Suprapubic skin (tissue), 4 donors: Measurements from ENCODE around the gene MCM5. TPM values are rescaled to one million over a fixed set of nuclear protein-coding genes. Genes with fewer than 3 reads are reported as not detected.

ENCODE experiments used
- DNase-seq, 2 donors: peaks; one replicate each; pipeline ENCODE4 v3.0.0-alpha.2; 2019; ENCODE audit warnings: low spot score in 2 of 2
- H3K27ac ChIP-seq: fragments of 200-600 bp; sonication (generic); one replicate; pipeline ENCODE4 v1.5.1; 2019
- H3K27me3 ChIP-seq: fragments of 200-600 bp; sonication (generic); one replicate; pipeline ENCODE4 v1.5.1; 2019
- H3K36me3 ChIP-seq: fragments of 200-600 bp; sonication (generic); one replicate; pipeline ENCODE4 v1.5.1; 2019
- H3K4me1 ChIP-seq: fragments of 200-600 bp; sonication (generic); one replicate; pipeline ENCODE4 v1.5.1; 2019
- H3K4me3 ChIP-seq: fragments of 200-600 bp; sonication (generic); one replicate; pipeline ENCODE4 v1.5.1; 2019; ENCODE audit warnings: mild to moderate bottlenecking
- H3K9me3 ChIP-seq: fragments of 200-600 bp; sonication (generic); one replicate; pipeline ENCODE4 v1.5.1; 2019
- CTCF ChIP-seq, 2 donors: fragments of 200-600 bp in 1 of 2; fragments of 450-650 bp in 1 of 2; sonication (generic) in 1 of 2; IDR thresholded peaks; one replicate each; pipeline ENCODE4 v1.5.1; 2016 to 2019; ENCODE audit warnings: antibody characterized with exemption in 2 of 2, mild to moderate bottlenecking in 1 of 2, moderate library complexity in 1 of 2
- EP300 ChIP-seq: sonication (generic); formaldehyde crosslinking; IDR thresholded peaks from one replicate; pipeline ENCODE4 v1.6.1; 2017; ENCODE audit warnings: antibody characterized with exemption
- POLR2A ChIP-seq, 2 donors: fragments of 450-650 bp; IDR thresholded peaks; one replicate each; pipeline ENCODE4 v1.6.1; 2017; ENCODE audit warnings: antibody characterized with exemption in 2 of 2, mild to moderate bottlenecking in 2 of 2, moderate library complexity in 2 of 2
- POLR2AphosphoS5 ChIP-seq, 3 donors: sonication (generic); formaldehyde crosslinking; IDR thresholded peaks; one replicate each; pipeline ENCODE4 v1.6.1; 2017; ENCODE audit warnings: antibody characterized with exemption in 3 of 3
- WGBS: methylation state at CpG from one replicate; pipeline ENCODE4 v1.1.5; 2018; 5-methylcytosine and 5-hydroxymethylcytosine counted together
- total RNA-seq, 4 donors: library from RNA; depleted of rRNA; stranded (reverse); fragments of >200 nt; gene quantifications; one replicate each; pipeline ENCODE4 v1.1.0, GENCODE V29; 2016

MCM5 gene
- total RNA-seq, 4 donors from 2014 or later = 19.7 to 41.3 (median 32.6) TPM

GRCh38 chr22:35424081-35424480 is 24.1 kb downstream of the MCM5 start:
- Histone ChIP-seq H3K27me3 (no peaks in the 10 kb centered on the region), H3K9me3 (no peaks in the 10 kb centered on the region), H3K27ac (no peak overlapping the region), H3K4me3 (no peak overlapping the region), H3K36me3 (peaks cover 64% of the 10 kb centered on the region), H3K4me1 (no peaks in the 10 kb centered on the region)
- WGBS = 97% methylated on average over 13 of the region's 26 CpGs
- TF ChIP-seq EP300 = no peak
- TF ChIP-seq POLR2A (IDR thresholded peaks at IDR 0.05) = no peak
- TF ChIP-seq POLR2AphosphoS5 (IDR thresholded peaks at IDR 0.05) = no peak
- no peak for TF ChIP-seq CTCF (IDR thresholded peaks at IDR 0.05)
- no peak for DNase-seq

GRCh38 chr22:35424761-35425160 is 24.8 kb downstream of the MCM5 start:
- TF ChIP-seq POLR2A (IDR thresholded peaks at IDR 0.05) (no peak), EP300 (no peak), CTCF (IDR thresholded peaks at IDR 0.05) (no peak), POLR2AphosphoS5 (IDR thresholded peaks at IDR 0.05) (no peak)
- H3K36me3 ChIP-seq = peaks cover 57% of the 10 kb centered on the region
- H3K27me3 ChIP-seq = no peaks in the 10 kb centered on the region
- no peak overlapping the region for H3K27ac ChIP-seq
- WGBS = 97% methylated on average over 6 of the region's 7 CpGs
- H3K4me3 ChIP-seq = no peak overlapping the region
- DNase-seq = no peak
- no peaks in the 10 kb centered on the region for H3K4me1 ChIP-seq
- no peaks in the 10 kb centered on the region for H3K9me3 ChIP-seq

DNA sequence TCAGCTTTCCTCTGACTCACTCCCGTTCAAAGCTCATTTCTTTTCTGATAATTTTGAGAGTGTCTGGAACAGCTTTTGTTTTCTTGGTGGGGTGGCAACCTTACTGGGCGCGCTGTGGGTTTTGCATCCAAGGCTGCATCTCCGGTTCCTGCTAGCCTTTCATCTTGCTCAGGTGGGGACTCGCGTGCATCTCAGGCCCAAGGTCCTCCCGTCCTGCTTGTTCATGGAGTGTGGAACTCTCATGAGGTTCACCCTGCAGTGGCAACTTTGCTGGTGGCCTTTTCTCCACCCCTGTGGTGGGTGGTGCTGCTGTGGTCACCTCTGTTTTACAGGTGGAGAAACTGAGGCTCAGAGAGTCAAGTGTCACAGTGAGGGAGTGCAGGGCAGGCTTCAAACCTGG is 25.6 kb downstream of the MCM5 start:
- TF ChIP-seq CTCF (IDR thresholded peaks at IDR 0.05) = no peak
- TF ChIP-seq POLR2AphosphoS5 (IDR thresholded peaks at IDR 0.05) = no peak
- TF ChIP-seq EP300 = no peak

DNA sequence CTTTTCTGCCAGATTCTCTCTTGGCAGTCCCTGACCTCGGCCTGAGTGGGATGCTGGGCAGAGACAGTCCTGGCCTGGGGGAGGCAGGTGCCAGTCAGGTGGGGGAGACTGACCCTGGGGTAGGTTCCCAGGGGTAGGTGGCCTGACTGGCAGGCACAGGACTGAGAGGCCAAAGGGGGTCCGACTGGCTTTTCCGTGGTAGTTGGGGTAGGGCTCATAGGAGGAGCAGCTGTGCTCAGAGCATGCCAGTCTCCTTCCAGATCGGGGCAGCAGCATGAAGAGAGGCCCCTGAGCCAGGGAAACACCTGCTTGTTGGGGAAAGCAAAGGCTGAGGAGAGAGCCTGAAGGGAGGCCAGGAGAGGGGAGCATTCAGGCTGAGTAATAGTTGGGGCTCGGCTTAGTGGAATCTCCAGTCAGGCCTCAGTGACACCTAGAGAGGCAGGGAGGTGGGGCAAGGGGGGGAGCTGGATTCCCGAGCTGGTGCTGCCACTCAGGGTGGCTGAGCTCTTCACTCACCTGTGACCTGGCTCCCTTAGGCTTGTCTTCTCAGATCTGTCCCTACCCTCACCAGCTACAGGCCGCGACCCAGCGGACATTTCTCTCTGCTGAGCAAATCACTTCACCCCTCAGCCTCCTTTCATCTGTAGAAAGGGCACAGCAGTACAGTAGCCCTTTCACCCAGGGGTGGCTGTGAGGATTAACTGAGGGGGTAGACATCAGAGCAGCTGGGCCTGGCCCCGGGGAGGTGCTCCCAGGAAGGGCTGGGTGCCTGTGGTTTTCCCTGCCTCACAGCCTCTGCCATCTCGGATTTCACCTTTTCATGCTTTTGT is 26.2 kb downstream of the MCM5 start:
- no peak for TF ChIP-seq CTCF (IDR thresholded peaks at IDR 0.05)
- no peak for TF ChIP-seq POLR2A (IDR thresholded peaks at IDR 0.05)
- no peak for TF ChIP-seq POLR2AphosphoS5 (IDR thresholded peaks at IDR 0.05)
- TF ChIP-seq EP300 = no peak
- no peak overlapping the region for H3K4me3 ChIP-seq
- H3K27me3 ChIP-seq = no peaks in the 10 kb centered on the region
- peaks cover 43% of the 10 kb centered on the region for H3K36me3 ChIP-seq
- H3K27ac ChIP-seq = no peak overlapping the region
- H3K9me3 ChIP-seq = no peaks in the 10 kb centered on the region
- WGBS = 81% methylated on average over 11 of the region's 11 CpGs
- DNase-seq = no peak
- peaks cover 4% of the 10 kb centered on the region for H3K4me1 ChIP-seq

More for the DNA sequence above, 25.6 kb downstream of the MCM5 start:
- no peak for DNase-seq
- no peaks in the 10 kb centered on the region for H3K27me3 ChIP-seq
- H3K4me3 ChIP-seq = no peak overlapping the region
- whole genome bisulfite sequencing = 96% methylated on average over 7 of the region's 7 CpGs
- H3K4me1 ChIP-seq = no peaks in the 10 kb centered on the region
- peaks cover 49% of the 10 kb centered on the region for H3K36me3 ChIP-seq
- no peak overlapping the region for H3K27ac ChIP-seq
- no peaks in the 10 kb centered on the region for H3K9me3 ChIP-seq

GRCh38 chr22:35426801-35427140 is 26.8 kb downstream of the MCM5 start:
- Histone ChIP-seq H3K9me3 (no peaks in the 10 kb centered on the region), H3K27me3 (no peaks in the 10 kb centered on the region), H3K36me3 (peaks cover 37% of the 10 kb centered on the region), H3K27ac (no peak overlapping the region), H3K4me3 (no peak overlapping the region), H3K4me1 (peaks cover 10% of the 10 kb centered on the region)
- WGBS = 79% methylated on average over 5 of the region's 5 CpGs
- no peak for TF ChIP-seq EP300
- TF ChIP-seq CTCF (IDR thresholded peaks at IDR 0.05) = no peak
- TF ChIP-seq POLR2AphosphoS5 (IDR thresholded peaks at IDR 0.05) = no peak
- no peak for TF ChIP-seq POLR2A (IDR thresholded peaks at IDR 0.05)
- no peak for DNase-seq
